ENCODE measurements around the gene KRTAP10-4.

- TF ChIP-seq POLR2A (IDR thresholded peaks at IDR 0.05; ENCODE audit: low read depth, low read length) (no peak), TBL1XR1 (IDR thresholded peaks at IDR 0.05; ENCODE audit: low read depth, low read length) (no peak)
- TF ChIP-seq, protein P1, sequence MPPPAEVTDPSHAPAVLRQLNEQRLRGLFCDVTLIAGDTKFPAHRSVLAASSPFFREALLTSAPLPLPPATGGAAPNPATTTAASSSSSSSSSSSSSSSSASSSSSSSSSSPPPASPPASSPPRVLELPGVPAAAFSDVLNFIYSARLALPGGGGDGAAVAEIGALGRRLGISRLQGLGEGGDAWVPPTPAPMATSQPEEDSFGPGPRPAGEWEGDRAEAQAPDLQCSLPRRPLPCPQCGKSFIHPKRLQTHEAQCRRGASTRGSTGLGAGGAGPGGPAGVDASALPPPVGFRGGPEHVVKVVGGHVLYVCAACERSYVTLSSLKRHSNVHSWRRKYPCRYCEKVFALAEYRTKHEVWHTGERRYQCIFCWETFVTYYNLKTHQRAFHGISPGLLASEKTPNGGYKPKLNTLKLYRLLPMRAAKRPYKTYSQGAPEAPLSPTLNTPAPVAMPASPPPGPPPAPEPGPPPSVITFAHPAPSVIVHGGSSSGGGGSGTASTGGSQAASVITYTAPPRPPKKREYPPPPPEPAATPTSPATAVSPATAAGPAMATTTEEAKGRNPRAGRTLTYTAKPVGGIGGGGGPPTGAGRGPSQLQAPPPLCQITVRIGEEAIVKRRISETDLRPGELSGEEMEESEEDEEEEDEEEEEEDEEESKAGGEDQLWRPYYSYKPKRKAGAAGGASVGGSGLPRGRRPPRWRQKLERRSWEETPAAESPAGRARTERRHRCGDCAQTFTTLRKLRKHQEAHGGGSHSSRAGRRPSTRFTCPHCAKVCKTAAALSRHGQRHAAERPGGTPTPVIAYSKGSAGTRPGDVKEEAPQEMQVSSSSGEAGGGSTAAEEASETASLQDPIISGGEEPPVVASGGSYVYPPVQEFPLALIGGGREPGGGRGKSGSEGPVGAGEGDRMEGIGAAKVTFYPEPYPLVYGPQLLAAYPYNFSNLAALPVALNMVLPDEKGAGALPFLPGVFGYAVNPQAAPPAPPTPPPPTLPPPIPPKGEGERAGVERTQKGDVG (CRISPR knock-in tag; IDR thresholded peaks at IDR 0.05): no peak
- TF ChIP-seq, protein P2, sequence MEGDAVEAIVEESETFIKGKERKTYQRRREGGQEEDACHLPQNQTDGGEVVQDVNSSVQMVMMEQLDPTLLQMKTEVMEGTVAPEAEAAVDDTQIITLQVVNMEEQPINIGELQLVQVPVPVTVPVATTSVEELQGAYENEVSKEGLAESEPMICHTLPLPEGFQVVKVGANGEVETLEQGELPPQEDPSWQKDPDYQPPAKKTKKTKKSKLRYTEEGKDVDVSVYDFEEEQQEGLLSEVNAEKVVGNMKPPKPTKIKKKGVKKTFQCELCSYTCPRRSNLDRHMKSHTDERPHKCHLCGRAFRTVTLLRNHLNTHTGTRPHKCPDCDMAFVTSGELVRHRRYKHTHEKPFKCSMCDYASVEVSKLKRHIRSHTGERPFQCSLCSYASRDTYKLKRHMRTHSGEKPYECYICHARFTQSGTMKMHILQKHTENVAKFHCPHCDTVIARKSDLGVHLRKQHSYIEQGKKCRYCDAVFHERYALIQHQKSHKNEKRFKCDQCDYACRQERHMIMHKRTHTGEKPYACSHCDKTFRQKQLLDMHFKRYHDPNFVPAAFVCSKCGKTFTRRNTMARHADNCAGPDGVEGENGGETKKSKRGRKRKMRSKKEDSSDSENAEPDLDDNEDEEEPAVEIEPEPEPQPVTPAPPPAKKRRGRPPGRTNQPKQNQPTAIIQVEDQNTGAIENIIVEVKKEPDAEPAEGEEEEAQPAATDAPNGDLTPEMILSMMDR (IDR thresholded peaks at IDR 0.05 in 2 of 3, conservative IDR thresholded peaks at IDR 0.05 in 1 of 3; ENCODE audit: control insufficient read depth in 2 of 3, extremely low read depth in 1 of 3, insufficient read depth in 1 of 3, low read depth in 3 of 3, low read length in 3 of 3): no peak
Observed at GRCh38 chr21:44530221-44530902, 43.2 kb upstream of the KRTAP10-4 start.

Measured in GM12878 (cell line).